CD14-positive monocyte (primary cell): ENCODE measurements around the gene PAFAH2. TPM values are rescaled to one million over a fixed set of nuclear protein-coding genes. Genes with fewer than 3 reads are reported as not detected.

Experiments used
- DNase-seq, 3 donors: peaks; one replicate each; pipeline ENCODE4 v3.0.0-alpha.2; 2011 to 2022
- H2AFZ ChIP-seq: 2 replicates; pipeline ENCODE4 v1.6.0; 2012; ENCODE audit warnings: mild to moderate bottlenecking, low read depth, low read length, inconsistent platforms; ENCODE audit not compliant: insufficient read depth, poor library complexity, severe bottlenecking
- H3K27ac ChIP-seq, 2 donors: 1 replicate in 1 of 2; 2 replicates in 1 of 2; pipeline ENCODE4 v1.5.1; 2012 to 2013; ENCODE audit warnings: low read length in 2 of 2, control low read depth in 1 of 2, inconsistent platforms in 1 of 2, low read depth in 1 of 2, mild to moderate bottlenecking in 1 of 2
- H3K27me3 ChIP-seq, 2 donors: one replicate each; pipeline versions ENCODE4 v1.6.0 to v1.6.1; 2011 to 2013; ENCODE audit warnings: low read length in 2 of 2; ENCODE audit not compliant: control insufficient read depth in 2 of 2, insufficient read depth in 2 of 2
- H3K36me3 ChIP-seq, 2 donors: replicated peaks in 1 of 2; 1 replicate in 1 of 2; 2 replicates in 1 of 2; pipeline versions ENCODE4 v1.5.1 to v1.6.1; 2012 to 2013; ENCODE audit warnings: low read length in 2 of 2, control low read depth in 1 of 2, inconsistent platforms in 1 of 2, mild to moderate bottlenecking in 1 of 2; ENCODE audit not compliant: insufficient read depth in 2 of 2, control insufficient read depth in 1 of 2
- H3K4me1 ChIP-seq, 2 donors: 1 replicate in 1 of 2; 2 replicates in 1 of 2; pipeline versions ENCODE4 v1.5.1 to v1.6.1; 2012 to 2013; ENCODE audit warnings: low read length in 2 of 2, control low read depth in 1 of 2, inconsistent platforms in 1 of 2, mild to moderate bottlenecking in 1 of 2, moderate library complexity in 1 of 2; ENCODE audit not compliant: insufficient read depth in 2 of 2, control insufficient read depth in 1 of 2
- H3K4me2 ChIP-seq: replicated peaks from 2 replicates; pipeline ENCODE3; 2012; ENCODE audit warnings: low read length, moderate library complexity, mild to moderate bottlenecking; ENCODE audit not compliant: poor library complexity, severe bottlenecking; ENCODE audit errors: extremely low read depth
- H3K4me3 ChIP-seq, 3 experiments: fragments of 200-600 bp in 1 of 3; sonication (generic) in 1 of 3; replicated peaks in 1 of 3; 1 replicate in 2 of 3; 2 replicates in 1 of 3; pipeline ENCODE4 v1.5.1; 2011 to 2013; ENCODE audit warnings: low read length in 3 of 3, mild to moderate bottlenecking in 3 of 3, control low read depth in 2 of 3, low read depth in 2 of 3, inconsistent platforms in 1 of 3, moderate library complexity in 1 of 3
- H3K79me2 ChIP-seq: 2 replicates; pipeline ENCODE4 v1.6.0; 2012; ENCODE audit warnings: mild to moderate bottlenecking, control low read depth, inconsistent platforms, low read length, moderate library complexity; ENCODE audit not compliant: insufficient read depth
- H3K9ac ChIP-seq: 2 replicates; pipeline ENCODE4 v1.6.0; 2017; ENCODE audit warnings: low read length, mild to moderate bottlenecking; ENCODE audit not compliant: insufficient read depth, poor library complexity, severe bottlenecking
- H3K9me3 ChIP-seq, 2 donors: replicated peaks in 1 of 2; 1 replicate in 1 of 2; 2 replicates in 1 of 2; pipeline versions ENCODE4 v1.5.1 to v1.6.1; 2012 to 2013; ENCODE audit warnings: low read length in 2 of 2, control low read depth in 1 of 2; ENCODE audit not compliant: control insufficient read depth in 1 of 2, insufficient read depth in 1 of 2
- H4K20me1 ChIP-seq: 2 replicates; pipeline ENCODE4 v1.6.0; 2012; ENCODE audit warnings: mild to moderate bottlenecking, low read length, control low read depth, moderate library complexity; ENCODE audit not compliant: insufficient read depth
- H3K27ac Mint-ChIP-seq, 7 donors: one replicate each; pipeline ENCODE4 v1.8.0; 2020; ENCODE audit warnings: mild to moderate bottlenecking in 7 of 7, mixed read lengths in 7 of 7, moderate library complexity in 6 of 7, inconsistent platforms in 2 of 7
- H3K27me3 Mint-ChIP-seq, 3 donors: one replicate each; pipeline ENCODE4 v1.8.0; 2021 to 2022; ENCODE audit warnings: low read depth in 3 of 3, mild to moderate bottlenecking in 3 of 3, mixed read lengths in 3 of 3, moderate library complexity in 3 of 3, inconsistent platforms in 1 of 3
- H3K36me3 Mint-ChIP-seq, 2 donors: one replicate each; pipeline ENCODE4 v1.8.0; 2020; ENCODE audit warnings: mixed read lengths in 2 of 2, inconsistent platforms in 1 of 2, mild to moderate bottlenecking in 1 of 2
- H3K4me1 Mint-ChIP-seq: one replicate; pipeline ENCODE4 v1.8.0; 2020; ENCODE audit warnings: mild to moderate bottlenecking, mixed read lengths
- H3K4me3 Mint-ChIP-seq, 2 donors: one replicate each; pipeline ENCODE4 v1.8.0; 2020; ENCODE audit warnings: mild to moderate bottlenecking in 2 of 2, mixed read lengths in 2 of 2, moderate library complexity in 1 of 2
- H3K9me3 Mint-ChIP-seq, 7 donors: one replicate each; pipeline ENCODE4 v1.8.0; 2020 to 2022; ENCODE audit warnings: mixed read lengths in 7 of 7, mild to moderate bottlenecking in 6 of 7, moderate library complexity in 6 of 7, inconsistent platforms in 2 of 7
- CTCF ChIP-seq: fragments of 200-600 bp; IDR thresholded peaks from one replicate; pipeline ENCODE4 v1.8.0; 2022; ENCODE audit warnings: antibody characterized with exemption, mild to moderate bottlenecking
- WGBS: methylation state at CpG from one replicate; pipeline ENCODE4 v1.1.5; 2013; ENCODE audit warnings: missing lambda C conversion rate; ENCODE audit not compliant: insufficient coverage; 5-methylcytosine and 5-hydroxymethylcytosine counted together
- intact Hi-C, 2 donors: fragments of 100-400 bp; cut with micrococcal nuclease; formaldehyde crosslinking; loops; one replicate each; pipeline versions ENCODE4 v1.15.0 to v1.15.1; 2023
- polyA plus RNA-seq, 3 donors: library from polyadenylated mRNA; depleted of rRNA in 1 of 3; unstranded in 2 of 3; stranded (reverse) in 1 of 3; fragments of 300-500 nt in 2 of 3; fragments of >200 nt in 1 of 3; fragmentation: Illumina TruSeq in 2 of 3; gene quantifications; 1 replicate in 2 of 3; 2 replicates in 1 of 3; pipeline ENCODE4 v1.2.3, GENCODE V29; 2012 to 2021

PAFAH2 gene
- polyA plus RNA-seq, 3 donors = 6.4 to 9.2 (median 6.8) TPM

- peak; percentile 98 for TF ChIP-seq CTCF
- peaks cover 15% of the 10 kb centered on the region for H3K4me1 Mint-ChIP-seq
Measured at GRCh38 chr1:26035959-26036755, 38.3 kb upstream of the PAFAH2 start.

GRCh38 chr1:26035203-26035958 lies 37.5 kb upstream of the PAFAH2 start:
- peak overlapping the region; percentile 95 for H2AFZ ChIP-seq
- TF ChIP-seq CTCF = no peak
- no peaks in the 10 kb centered on the region for H3K79me2 ChIP-seq
- peak overlapping the region; percentile 57 to 83 (median 80) for H3K4me3 ChIP-seq
- H3K27me3 ChIP-seq = peaks cover 0 to 24% of the 10 kb centered on the region in 2 donors
- no peaks in the 10 kb centered on the region for H4K20me1 ChIP-seq
- peaks cover 11 to 21% of the 10 kb centered on the region in 2 donors for H3K4me1 ChIP-seq
- H3K4me3 Mint-ChIP-seq = peak overlapping the region; percentile 95 to 96
- no peaks in the 10 kb centered on the region for H3K9me3 ChIP-seq
- peak overlapping the region; percentile 50 to 91 (median 82) for H3K27ac Mint-ChIP-seq
- H3K4me2 ChIP-seq = peak overlapping the region; percentile 96
- no peaks in the 10 kb centered on the region for H3K36me3 ChIP-seq
- peaks cover 0 to 5% (median 0%) of the 10 kb centered on the region in 7 donors for H3K9me3 Mint-ChIP-seq
- under 1% methylated on average over 50 of the region's 60 CpGs for WGBS
- peak; percentile 82 to 95 (median 89) for DNase-seq
- H3K27ac ChIP-seq = peak overlapping the region in 1 of 2 donors; percentile 36
- peaks cover 21 to 33% (median 28%) of the 10 kb centered on the region in 3 donors for H3K27me3 Mint-ChIP-seq
- peaks cover 15% of the 10 kb centered on the region for H3K4me1 Mint-ChIP-seq
- no peaks in the 10 kb centered on the region for H3K36me3 Mint-ChIP-seq
- intact Hi-C loops = loop anchor here (5.0 to 10.0 kb wide), 2 partner anchors 109 to 382 kb away; no protein-coding TSS in a partner anchor
- H3K9ac ChIP-seq = peak overlapping the region; percentile 67

More at GRCh38 chr1:26035959-26036755, 38.3 kb upstream of the PAFAH2 start:
- H3K9ac ChIP-seq = peak overlapping the region; percentile 67
- H3K4me3 ChIP-seq = peak overlapping the region; percentile 57 to 83 (median 80)
- intact Hi-C loops = loop anchor here (5.0 to 10.0 kb wide), 2 partner anchors 109 to 381 kb away; no protein-coding TSS in a partner anchor
- H3K27ac ChIP-seq = peak overlapping the region in 1 of 2 donors; percentile 36
- no peaks in the 10 kb centered on the region for H3K79me2 ChIP-seq
- Mint-ChIP-seq H3K27me3 (peaks cover 25 to 33% (median 26%) of the 10 kb centered on the region in 3 donors), H3K27ac (peak overlapping the region in 5 of 7 donors; percentile 54 to 91 (median 88)), H3K4me3 (peak overlapping the region; percentile 95 to 96), H3K36me3 (no peaks in the 10 kb centered on the region), H3K9me3 (peaks cover 0 to 5% (median 0%) of the 10 kb centered on the region in 7 donors)
- H2AFZ ChIP-seq = peak overlapping the region; percentile 95
- WGBS = 14% methylated on average over 28 of the region's 39 CpGs
- peaks cover 11 to 21% of the 10 kb centered on the region in 2 donors for H3K4me1 ChIP-seq
- H3K9me3 ChIP-seq = no peaks in the 10 kb centered on the region
- DNase-seq = peak; percentile 66 to 75 (median 69)
- peak overlapping the region; percentile 96 for H3K4me2 ChIP-seq
- no peaks in the 10 kb centered on the region for H4K20me1 ChIP-seq
- H3K27me3 ChIP-seq = peaks cover 0 to 24% of the 10 kb centered on the region in 2 donors
- no peaks in the 10 kb centered on the region for H3K36me3 ChIP-seq
